ENCODE results near the gene FYTTD1. TPM values are rescaled to one million over a fixed set of nuclear protein-coding genes. Genes with fewer than 3 reads are reported as not detected.

The FYTTD1 gene
- total and polyA plus RNA-seq, 2 of the 4 experiments (the other 2 are of a cell fraction), result 20.4 to 50.2 TPM

- ChIA-PET CTCF (no interaction called here), POLR2A (ENCODE audit: unreplicated experiment) (no interaction called here)
- peaks cover 8% of the 10 kb centered on the region for H3K9me1 ChIP-seq (ENCODE audit: insufficient read depth, low read length)
- H2BK5ac ChIP-seq (ENCODE audit: low read depth, low read length, poor library complexity, severe bottlenecking), result peak overlapping the region; percentile 84
- in situ Hi-C loops (cut with MboI; ENCODE audit: low sequenced_read_pairs), result no loop called here
- WGBS, 2 experiments (ENCODE audit: extremely low coverage in 2 of 2, insufficient read length in 1 of 2), result 0% methylated on average over 6 of the region's 25 CpGs; no CpG with 5 or more reads in 1 of the 2 experiments
- peak overlapping the region; percentile 87 for H3K27ac ChIP-seq (ENCODE audit: insufficient read depth, low read length)
- peak; percentile 38 for DNase-seq
- peak overlapping the region; percentile 97 for H2AFZ ChIP-seq (replicated peaks; ENCODE audit: low read length, poor library complexity)
- H2AK5ac ChIP-seq (ENCODE audit: low read depth, low read length), result peak overlapping the region; percentile 73; the same call in 1 of the 2 replicates
- H3K27me3 ChIP-seq (ENCODE audit: control insufficient read depth, insufficient read depth, low read length), result no peaks in the 10 kb centered on the region
- H4K5ac ChIP-seq (ENCODE audit: low read depth, low read length), result peak overlapping the region; percentile 55
- peak overlapping the region; percentile 89 for H3K4ac ChIP-seq (ENCODE audit: low read depth, low read length)
- peak overlapping the region; percentile 84 for H3K18ac ChIP-seq (ENCODE audit: low read depth, low read length)
- H2BK120ac ChIP-seq (ENCODE audit: low read depth, low read length), result peak overlapping the region; percentile 11; the same call in 1 of the 2 replicates
- BruUV-seq (replicated peaks), result TSS peak; percentile 25
- H3K56ac ChIP-seq (ENCODE audit: extremely low read depth, insufficient read depth, low read length), result peak overlapping the region; percentile 91
- no peaks in the 10 kb centered on the region for H3K36me3 ChIP-seq (ENCODE audit: control insufficient read depth, insufficient read depth, low read length)
- peak overlapping the region; percentile 94 for H3K14ac ChIP-seq (replicated peaks; ENCODE audit: low read depth, low read length)
- H2BK20ac ChIP-seq (ENCODE audit: low read depth, low read length), result 0 out of 2 replicates have a peak overlapping the region, but pooled peaks have one; percentile 26
- H3K4me2 ChIP-seq (ENCODE audit: low read depth, low read length), result peak overlapping the region; percentile 88
- H3K4me3 ChIP-seq (ENCODE audit: insufficient read depth, low read depth, low read length), result peak overlapping the region; percentile 68
- H2AK9ac ChIP-seq (replicated peaks; ENCODE audit: low read depth, low read length, poor library complexity), result peak overlapping the region; percentile 68
- peaks cover 8% of the 10 kb centered on the region for H3K4me1 ChIP-seq (ENCODE audit: control insufficient read depth, insufficient read depth, low read length)
- peak overlapping the region; percentile 66 for H3K9ac ChIP-seq (ENCODE audit: low read depth, low read length)
- peak overlapping the region in 1 of 2 experiments; percentile 76; a peak in 3 of 4 replicates for H4K8ac ChIP-seq (ENCODE audit: low read depth in 2 of 2, low read length in 2 of 2)
- H2BK15ac ChIP-seq (ENCODE audit: low read depth, low read length), result peak overlapping the region; percentile 36; the same call in 1 of the 3 replicates
- peaks cover 3 to 41% of the 10 kb centered on the region in 2 experiments for H3K79me1 ChIP-seq (ENCODE audit: low read depth in 1 of 2, low read length in 2 of 2)
- peak overlapping the region; percentile 96 for H3K23ac ChIP-seq (ENCODE audit: low read depth, low read length)
- ATAC-seq (ENCODE audit: low read depth), result peak; percentile 21
- intact Hi-C loops (cut with micrococcal nuclease), result no loop called here
- H4K20me1 ChIP-seq (ENCODE audit: insufficient read depth, low read length), result peaks cover 54% of the 10 kb centered on the region
- H4K91ac ChIP-seq (ENCODE audit: insufficient read depth, low read depth, low read length), result peak overlapping the region; percentile 70
- H3K9me3 ChIP-seq (ENCODE audit: control insufficient read depth, insufficient read depth, low read length), result no peaks in the 10 kb centered on the region
- dilution Hi-C loops (cut with HindIII; ENCODE audit: low sequenced_read_pairs, unreplicated experiment), result no loop called here
- TF ChIP-seq RAD21 (IDR thresholded peaks at IDR 0.05; ENCODE audit: low read length) (no peak), MAZ (IDR thresholded peaks at IDR 0.05; ENCODE audit: borderline replicate concordance, low read depth, low read length) (no peak), USF2 (IDR thresholded peaks at IDR 0.05; ENCODE audit: low read depth, low read length) (no peak), SMC3 (IDR thresholded peaks at IDR 0.05; ENCODE audit: low read depth, low read length) (no peak), NFE2L2 (IDR thresholded peaks at IDR 0.05; ENCODE audit: low read depth, low read length) (no peak), RCOR1 (IDR thresholded peaks at IDR 0.05; ENCODE audit: insufficient replicate concordance, low read length) (no peak), MXI1 (IDR thresholded peaks at IDR 0.05; ENCODE audit: borderline replicate concordance, low read depth, low read length) (no peak), RFX5 (IDR thresholded peaks at IDR 0.05; ENCODE audit: low read depth, low read length) (no peak), CEBPB (IDR thresholded peaks at IDR 0.05; ENCODE audit: low read depth, low read length) (no peak), BHLHE40 (IDR thresholded peaks at IDR 0.05; ENCODE audit: low read depth, low read length) (no peak), CHD1 (IDR thresholded peaks at IDR 0.05; ENCODE audit: low read depth, low read length) (no peak), POLR2A (IDR thresholded peaks at IDR 0.05; ENCODE audit: low read depth, low read length) (no peak)
- TF ChIP-seq, protein P1, sequence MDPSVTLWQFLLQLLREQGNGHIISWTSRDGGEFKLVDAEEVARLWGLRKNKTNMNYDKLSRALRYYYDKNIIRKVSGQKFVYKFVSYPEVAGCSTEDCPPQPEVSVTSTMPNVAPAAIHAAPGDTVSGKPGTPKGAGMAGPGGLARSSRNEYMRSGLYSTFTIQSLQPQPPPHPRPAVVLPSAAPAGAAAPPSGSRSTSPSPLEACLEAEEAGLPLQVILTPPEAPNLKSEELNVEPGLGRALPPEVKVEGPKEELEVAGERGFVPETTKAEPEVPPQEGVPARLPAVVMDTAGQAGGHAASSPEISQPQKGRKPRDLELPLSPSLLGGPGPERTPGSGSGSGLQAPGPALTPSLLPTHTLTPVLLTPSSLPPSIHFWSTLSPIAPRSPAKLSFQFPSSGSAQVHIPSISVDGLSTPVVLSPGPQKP (IDR thresholded peaks at IDR 0.05; ENCODE audit: borderline replicate concordance, low read depth, low read length), result no peak
- TF ChIP-seq, protein P2, sequence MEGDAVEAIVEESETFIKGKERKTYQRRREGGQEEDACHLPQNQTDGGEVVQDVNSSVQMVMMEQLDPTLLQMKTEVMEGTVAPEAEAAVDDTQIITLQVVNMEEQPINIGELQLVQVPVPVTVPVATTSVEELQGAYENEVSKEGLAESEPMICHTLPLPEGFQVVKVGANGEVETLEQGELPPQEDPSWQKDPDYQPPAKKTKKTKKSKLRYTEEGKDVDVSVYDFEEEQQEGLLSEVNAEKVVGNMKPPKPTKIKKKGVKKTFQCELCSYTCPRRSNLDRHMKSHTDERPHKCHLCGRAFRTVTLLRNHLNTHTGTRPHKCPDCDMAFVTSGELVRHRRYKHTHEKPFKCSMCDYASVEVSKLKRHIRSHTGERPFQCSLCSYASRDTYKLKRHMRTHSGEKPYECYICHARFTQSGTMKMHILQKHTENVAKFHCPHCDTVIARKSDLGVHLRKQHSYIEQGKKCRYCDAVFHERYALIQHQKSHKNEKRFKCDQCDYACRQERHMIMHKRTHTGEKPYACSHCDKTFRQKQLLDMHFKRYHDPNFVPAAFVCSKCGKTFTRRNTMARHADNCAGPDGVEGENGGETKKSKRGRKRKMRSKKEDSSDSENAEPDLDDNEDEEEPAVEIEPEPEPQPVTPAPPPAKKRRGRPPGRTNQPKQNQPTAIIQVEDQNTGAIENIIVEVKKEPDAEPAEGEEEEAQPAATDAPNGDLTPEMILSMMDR (conservative IDR thresholded peaks at IDR 0.05; ENCODE audit: low read depth, low read length), result no peak
These were observed 42.4 kb downstream of the FYTTD1 start for GRCh38 chr3:197791892-197792647.
